Progenitor cell of endocrine pancreas (in vitro differentiated cells): ENCODE measurements around the gene ZNF521. TPM values are rescaled to one million over a fixed set of nuclear protein-coding genes. Genes with fewer than 3 reads are reported as not detected.

Source experiments
- DNase-seq: peaks from one replicate; pipeline ENCODE4 v3.0.0; 2021; ENCODE audit warnings: low spot score; ENCODE audit not compliant: unreplicated experiment
- H3K27ac Mint-ChIP-seq: 2 replicates; pipeline ENCODE4 v1.8.0; 2021; ENCODE audit warnings: mild to moderate bottlenecking, moderate library complexity, mixed read lengths
- H3K27me3 Mint-ChIP-seq: 2 replicates; pipeline ENCODE4 v1.8.0; 2021; ENCODE audit warnings: mixed read lengths
- H3K36me3 Mint-ChIP-seq: 2 replicates; pipeline ENCODE4 v1.8.0; 2022; ENCODE audit warnings: mixed read lengths; ENCODE audit not compliant: insufficient read depth
- H3K4me1 Mint-ChIP-seq: 2 replicates; pipeline ENCODE4 v1.8.0; 2021; ENCODE audit warnings: low read depth, mixed read lengths
- H3K4me3 Mint-ChIP-seq: 2 replicates; pipeline ENCODE4 v1.8.0; 2021; ENCODE audit warnings: low read depth, mild to moderate bottlenecking, moderate library complexity, mixed read lengths
- H3K9me3 Mint-ChIP-seq: 2 replicates; pipeline ENCODE4 v1.8.0; 2021; ENCODE audit warnings: low read depth, mixed read lengths
- CTCF ChIP-seq: fragments of 200-600 bp; sonication (generic); IDR thresholded peaks from one replicate; pipeline ENCODE4 v1.5.0; 2021; ENCODE audit warnings: antibody characterized with exemption, mild to moderate bottlenecking; ENCODE audit not compliant: unreplicated experiment
- total RNA-seq: library from RNA; stranded (reverse); gene quantifications from 2 replicates; pipeline ENCODE4 v1.2.1, GENCODE V29; 2021

ZNF521 gene
- total RNA-seq, 1 donor from 2014 or later = 39.1 TPM

- no peaks in the 10 kb centered on the region for H3K9me3 Mint-ChIP-seq
- no peaks in the 10 kb centered on the region for H3K36me3 Mint-ChIP-seq
Measured at GRCh38 chr18:25283781-25284180, 68.2 kb downstream of the ZNF521 start.

GRCh38 chr18:25282896-25283703, 68.9 kb downstream of the ZNF521 start:
- no peak overlapping the region for H3K4me3 Mint-ChIP-seq
- no peak for TF ChIP-seq CTCF
- peaks cover 5% of the 10 kb centered on the region for H3K4me1 Mint-ChIP-seq
- no peaks in the 10 kb centered on the region for H3K9me3 Mint-ChIP-seq
- H3K27ac Mint-ChIP-seq = no peak overlapping the region
- DNase-seq = no peak
- H3K27me3 Mint-ChIP-seq = peaks cover 8% of the 10 kb centered on the region
- no peaks in the 10 kb centered on the region for H3K36me3 Mint-ChIP-seq

More at GRCh38 chr18:25283781-25284180, 68.2 kb downstream of the ZNF521 start:
- no peak for DNase-seq
- no peak overlapping the region for H3K27ac Mint-ChIP-seq
- TF ChIP-seq CTCF = no peak
- H3K4me3 Mint-ChIP-seq = no peak overlapping the region
- peaks cover 10% of the 10 kb centered on the region for H3K27me3 Mint-ChIP-seq
- peaks cover 5% of the 10 kb centered on the region for H3K4me1 Mint-ChIP-seq

- Mint-ChIP-seq H3K9me3 (no peaks in the 10 kb centered on the region), H3K4me1 (peaks cover 5% of the 10 kb centered on the region), H3K36me3 (no peaks in the 10 kb centered on the region), H3K4me3 (no peak overlapping the region), H3K27me3 (peaks cover 6% of the 10 kb centered on the region), H3K27ac (no peak overlapping the region)
- TF ChIP-seq CTCF = no peak
- DNase-seq = no peak
Measured at GRCh38 chr18:25282282-25282681, 69.7 kb downstream of the ZNF521 start.

GRCh38 chr18:25281556-25281955, 70.4 kb downstream of the ZNF521 start:
- Mint-ChIP-seq H3K4me3 (no peak overlapping the region), H3K27me3 (peaks cover 6% of the 10 kb centered on the region), H3K27ac (no peak overlapping the region), H3K36me3 (no peaks in the 10 kb centered on the region), H3K4me1 (peaks cover 5% of the 10 kb centered on the region), H3K9me3 (no peaks in the 10 kb centered on the region)
- TF ChIP-seq CTCF = no peak
- DNase-seq = no peak

- no peak for DNase-seq
- TF ChIP-seq CTCF = no peak
- H3K27ac Mint-ChIP-seq = no peak overlapping the region
- H3K27me3 Mint-ChIP-seq = peaks cover 6% of the 10 kb centered on the region
- no peak overlapping the region for H3K4me3 Mint-ChIP-seq
- no peaks in the 10 kb centered on the region for H3K36me3 Mint-ChIP-seq
- peaks cover 5% of the 10 kb centered on the region for H3K4me1 Mint-ChIP-seq
- H3K9me3 Mint-ChIP-seq = no peaks in the 10 kb centered on the region
Measured at GRCh38 chr18:25279961-25280360, 72.0 kb downstream of the ZNF521 start.
